Natural killer cell (primary cell): Measurements from ENCODE around the gene H2AZ1. TPM values are rescaled to one million over a fixed set of nuclear protein-coding genes. Genes with fewer than 3 reads are reported as not detected.
A peak's percentile ranks its signal among the peaks of the same experiment; 100 is the strongest.

ENCODE experiments used
- ATAC-seq, 3 donors: fragments of 150-1000 bp in 2 of 3; fragments of 200-7000 bp in 1 of 3; cut with Tn5 transposase; 1 replicate in 1 of 3; 2 replicates in 2 of 3; pipeline ENCODE4 v1.10.0; 2021; ENCODE audit warnings: mild to moderate bottlenecking in 2 of 3, moderate library complexity in 2 of 3
- DNase-seq, 2 donors: peaks; one replicate each; pipeline versions ENCODE4 v3.0.0 to v3.0.0-alpha.2; 2013 to 2021; ENCODE audit warnings: mixed read lengths in 1 of 2
- H3K27ac ChIP-seq: one replicate; pipeline ENCODE4 v1.5.1; 2013; ENCODE audit warnings: mild to moderate bottlenecking, low read length
- H3K27me3 ChIP-seq: one replicate; pipeline ENCODE4 v1.6.1; 2013; ENCODE audit warnings: low read length; ENCODE audit not compliant: control insufficient read depth, insufficient read depth
- H3K36me3 ChIP-seq: one replicate; pipeline ENCODE4 v1.6.1; 2013; ENCODE audit warnings: low read length; ENCODE audit not compliant: control insufficient read depth, insufficient read depth
- H3K4me1 ChIP-seq: one replicate; pipeline ENCODE4 v1.6.1; 2013; ENCODE audit warnings: low read length; ENCODE audit not compliant: control insufficient read depth, insufficient read depth
- H3K4me3 ChIP-seq: one replicate; pipeline ENCODE4 v1.5.1; 2013; ENCODE audit warnings: low read length
- H3K9me3 ChIP-seq: one replicate; pipeline ENCODE4 v1.6.1; 2013; ENCODE audit warnings: low read length; ENCODE audit not compliant: control insufficient read depth, insufficient read depth
- H3K27ac Mint-ChIP-seq, 2 donors: one replicate each; pipeline ENCODE4 v1.8.0; 2022; ENCODE audit warnings: mild to moderate bottlenecking in 2 of 2, mixed read lengths in 2 of 2, moderate library complexity in 1 of 2
- H3K27me3 Mint-ChIP-seq, 2 donors: one replicate each; pipeline ENCODE4 v1.8.0; 2022; ENCODE audit warnings: low read depth in 2 of 2, mixed read lengths in 2 of 2
- H3K36me3 Mint-ChIP-seq: one replicate; pipeline ENCODE4 v1.8.0; 2022; ENCODE audit warnings: mixed read lengths
- H3K4me1 Mint-ChIP-seq, 2 donors: one replicate each; pipeline ENCODE4 v1.8.0; 2022; ENCODE audit warnings: mixed read lengths in 2 of 2
- H3K4me3 Mint-ChIP-seq: one replicate; pipeline ENCODE4 v1.8.0; 2022; ENCODE audit warnings: mild to moderate bottlenecking, moderate library complexity, mixed read lengths
- H3K9me3 Mint-ChIP-seq, 2 donors: one replicate each; pipeline ENCODE4 v1.8.0; 2022; ENCODE audit warnings: mixed read lengths in 2 of 2
- WGBS: methylation state at CpG from one replicate; pipeline ENCODE4 v1.1.7; 2013; ENCODE audit warnings: missing lambda C conversion rate; ENCODE audit not compliant: insufficient coverage; 5-methylcytosine and 5-hydroxymethylcytosine counted together
- intact Hi-C: fragments of 100-400 bp; cut with micrococcal nuclease; formaldehyde crosslinking; loops from one replicate; pipeline ENCODE4 v1.14.2; 2022
- total RNA-seq, 4 donors: library from RNA; stranded (reverse); fragments of 120-200 nt in 1 of 4; gene quantifications; one replicate each; pipeline versions ENCODE4 v1.2.3 to v1.2.4, GENCODE V29; 2013 to 2022
- TF ChIP-seq, protein P1 (sequence below): fragments of 200-600 bp; IDR thresholded peaks from one replicate; pipeline ENCODE4 v1.8.0; 2022; ENCODE audit warnings: antibody characterized with exemption

Gene H2AZ1
- total RNA-seq, 3 donors from 2014 or later (not counting 1 experiment from before 2014, with no cell fraction given), result 87.7 to 91.3 (median 89.5) TPM

DNA sequence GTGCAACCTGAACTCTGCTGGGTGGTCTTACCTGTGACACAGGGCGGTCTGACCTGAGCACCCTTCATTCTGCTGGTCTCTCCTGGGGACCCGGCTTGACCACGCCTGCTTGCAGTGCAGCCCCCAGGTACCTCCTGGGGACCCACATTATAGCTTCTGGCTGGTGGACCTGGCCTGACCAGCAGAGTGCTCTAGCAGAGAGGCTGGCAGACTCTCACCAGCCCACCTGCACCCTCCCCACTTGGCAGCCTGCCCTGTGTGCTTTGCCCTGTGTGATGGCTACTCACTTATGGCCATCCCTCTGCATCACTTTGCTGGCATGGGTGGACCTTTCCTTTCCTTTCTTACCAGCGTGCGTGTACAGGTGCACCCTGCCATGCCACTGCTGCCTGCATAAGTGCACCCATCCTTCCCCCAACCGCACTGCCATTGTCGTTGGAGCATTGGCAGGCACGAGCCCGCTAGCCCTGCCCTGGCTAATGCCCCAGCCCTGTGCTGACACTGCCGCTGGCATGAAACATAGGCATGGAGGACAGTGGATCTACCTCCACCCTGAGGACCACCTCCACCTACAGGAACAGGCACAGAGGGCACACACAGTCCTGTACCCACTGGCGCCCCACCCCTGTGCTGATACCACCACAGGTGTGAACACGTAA lies 21.5 kb upstream of the H2AZ1 start:
- TF ChIP-seq, protein P1, sequence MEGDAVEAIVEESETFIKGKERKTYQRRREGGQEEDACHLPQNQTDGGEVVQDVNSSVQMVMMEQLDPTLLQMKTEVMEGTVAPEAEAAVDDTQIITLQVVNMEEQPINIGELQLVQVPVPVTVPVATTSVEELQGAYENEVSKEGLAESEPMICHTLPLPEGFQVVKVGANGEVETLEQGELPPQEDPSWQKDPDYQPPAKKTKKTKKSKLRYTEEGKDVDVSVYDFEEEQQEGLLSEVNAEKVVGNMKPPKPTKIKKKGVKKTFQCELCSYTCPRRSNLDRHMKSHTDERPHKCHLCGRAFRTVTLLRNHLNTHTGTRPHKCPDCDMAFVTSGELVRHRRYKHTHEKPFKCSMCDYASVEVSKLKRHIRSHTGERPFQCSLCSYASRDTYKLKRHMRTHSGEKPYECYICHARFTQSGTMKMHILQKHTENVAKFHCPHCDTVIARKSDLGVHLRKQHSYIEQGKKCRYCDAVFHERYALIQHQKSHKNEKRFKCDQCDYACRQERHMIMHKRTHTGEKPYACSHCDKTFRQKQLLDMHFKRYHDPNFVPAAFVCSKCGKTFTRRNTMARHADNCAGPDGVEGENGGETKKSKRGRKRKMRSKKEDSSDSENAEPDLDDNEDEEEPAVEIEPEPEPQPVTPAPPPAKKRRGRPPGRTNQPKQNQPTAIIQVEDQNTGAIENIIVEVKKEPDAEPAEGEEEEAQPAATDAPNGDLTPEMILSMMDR, result no peak
- Histone ChIP-seq H3K9me3 (no peaks in the 10 kb centered on the region), H3K27ac (no peak overlapping the region), H3K36me3 (no peaks in the 10 kb centered on the region), H3K27me3 (no peaks in the 10 kb centered on the region), H3K4me3 (no peak overlapping the region), H3K4me1 (no peaks in the 10 kb centered on the region)
- DNase-seq (no peak), ATAC-seq (peak in 1 of 3 donors; percentile 27)
- intact Hi-C loops, result no loop called here
- Mint-ChIP-seq H3K27ac (no peak overlapping the region), H3K36me3 (peaks cover 26% of the 10 kb centered on the region), H3K4me1 (no peaks in the 10 kb centered on the region), H3K9me3 (no peaks in the 10 kb centered on the region), H3K4me3 (no peak overlapping the region), H3K27me3 (peaks cover 10 to 37% of the 10 kb centered on the region in 2 donors)
- 97% methylated on average over 12 of the region's 12 CpGs for WGBS

DNA sequence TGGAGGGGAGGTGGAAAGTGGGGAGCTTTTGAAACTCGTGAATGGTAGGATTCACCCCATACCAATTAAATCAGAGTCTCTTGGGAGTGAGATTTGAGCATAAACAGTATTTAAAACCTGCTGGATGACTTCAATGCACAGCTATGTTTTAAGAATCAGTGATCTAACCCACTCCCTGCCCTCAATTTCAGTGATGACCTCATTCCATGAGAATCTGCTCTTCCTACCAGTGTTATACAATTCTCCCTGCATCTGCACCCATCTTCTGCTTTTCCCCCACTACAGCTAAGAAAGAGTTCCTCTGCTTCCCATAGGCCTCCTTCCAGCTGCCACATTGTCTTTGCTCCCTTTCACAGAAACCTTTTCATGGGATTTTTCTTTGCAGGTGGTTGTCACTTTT lies 18.3 kb upstream of the H2AZ1 start:
- WGBS, result no CpG with 5 or more reads among the region's 1 CpG
- no peak for DNase-seq
- intact Hi-C loops, result no loop called here
- Mint-ChIP-seq H3K27me3 (peaks cover 3 to 11% of the 10 kb centered on the region in 2 donors), H3K36me3 (peaks cover 8% of the 10 kb centered on the region), H3K27ac (no peak overlapping the region), H3K9me3 (no peaks in the 10 kb centered on the region), H3K4me1 (peaks cover 5 to 11% of the 10 kb centered on the region in 2 donors), H3K4me3 (no peak overlapping the region)
- H3K36me3 ChIP-seq, result no peaks in the 10 kb centered on the region
- no peaks in the 10 kb centered on the region for H3K9me3 ChIP-seq
- ATAC-seq, result no peak
- H3K4me3 ChIP-seq, result no peak overlapping the region
- TF ChIP-seq, protein P1, result no peak
- no peaks in the 10 kb centered on the region for H3K4me1 ChIP-seq
- no peaks in the 10 kb centered on the region for H3K27me3 ChIP-seq
- no peak overlapping the region for H3K27ac ChIP-seq

DNA sequence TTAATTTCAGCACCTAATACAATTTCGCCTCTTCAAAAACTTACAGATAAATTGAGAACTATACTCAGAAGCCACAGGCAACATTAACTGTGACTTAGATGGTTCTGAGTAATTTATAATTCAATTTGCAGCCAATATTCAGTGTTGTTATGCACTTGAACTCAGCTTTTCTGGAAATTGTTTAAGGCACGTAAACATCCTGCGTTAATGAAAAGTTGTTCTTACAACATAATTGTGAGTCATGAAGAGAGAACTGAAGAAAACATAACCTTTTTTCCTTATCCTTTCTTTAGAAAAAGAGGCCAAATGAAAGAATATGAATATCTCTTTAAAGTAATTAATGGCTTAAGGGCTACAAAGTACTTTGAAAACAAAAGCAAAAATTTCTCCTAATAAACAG lies 16.6 kb upstream of the H2AZ1 start:
- no peak for ATAC-seq
- Mint-ChIP-seq H3K27me3 (no peaks in the 10 kb centered on the region), H3K27ac (no peak overlapping the region), H3K4me3 (no peak overlapping the region), H3K36me3 (no peaks in the 10 kb centered on the region), H3K9me3 (no peaks in the 10 kb centered on the region), H3K4me1 (peaks cover 5 to 11% of the 10 kb centered on the region in 2 donors)
- Histone ChIP-seq H3K36me3 (no peaks in the 10 kb centered on the region), H3K27ac (no peak overlapping the region), H3K4me3 (no peak overlapping the region), H3K4me1 (no peaks in the 10 kb centered on the region), H3K9me3 (no peaks in the 10 kb centered on the region), H3K27me3 (no peaks in the 10 kb centered on the region)
- intact Hi-C loops, result no loop called here
- whole genome bisulfite sequencing, result 90% methylated on average over 2 of the region's 3 CpGs
- TF ChIP-seq, protein P1, result no peak
- DNase-seq, result no peak
